Measurements from ENCODE around the gene CYP2U1.
"Not testable (repeated sequence)": the region's sequence is repeated elsewhere in the genome, so short reads cannot be mapped to it uniquely, and the experiment has no call there.

Gene CYP2U1

GRCh38 chr4:107966903-107967302 lies 35.6 kb downstream of the CYP2U1 start:
- Histone ChIP-seq H3K36me3 (ENCODE audit: insufficient read depth, low read length) (no peaks in the 10 kb centered on the region), H3K9me3 (ENCODE audit: low read depth, low read length) (no peaks in the 10 kb centered on the region), H3K27ac (no peak overlapping the region), H3K9ac (ENCODE audit: insufficient read length) (no peak overlapping the region), H3K4me3 (no peak overlapping the region)
- no peak for TF ChIP-seq FOXP2 (optimal IDR thresholded peaks at IDR 0.05; ENCODE audit: control extremely low read depth, extremely low read length, insufficient read depth)
- TF ChIP-seq POLR2AphosphoS5 (IDR thresholded peaks at IDR 0.05; ENCODE audit: borderline replicate concordance, low read depth, low read length), result no peak
- TF ChIP-seq EZH2 (IDR thresholded peaks at IDR 0.05), result no peak
- DNase-seq (ENCODE audit: low read depth, low spot score), result no peak

- H3K27ac ChIP-seq; H3K4me3 ChIP-seq; H3K36me3 ChIP-seq (ENCODE audit: insufficient read depth, low read length); DNase-seq (ENCODE audit: low read depth, low spot score); H3K9ac ChIP-seq (ENCODE audit: insufficient read length); H3K9me3 ChIP-seq (ENCODE audit: low read depth, low read length): not testable (repeated sequence)
Observed at GRCh38 chr4:107967519-107967918, 36.2 kb downstream of the CYP2U1 start.

GRCh38 chr4:107967921-107968320 lies 36.6 kb downstream of the CYP2U1 start:
- not testable (repeated sequence) for H3K9ac ChIP-seq (ENCODE audit: insufficient read length); H3K9me3 ChIP-seq (ENCODE audit: low read depth, low read length); H3K4me3 ChIP-seq; DNase-seq (ENCODE audit: low read depth, low spot score); H3K27ac ChIP-seq; H3K36me3 ChIP-seq (ENCODE audit: insufficient read depth, low read length)

DNA sequence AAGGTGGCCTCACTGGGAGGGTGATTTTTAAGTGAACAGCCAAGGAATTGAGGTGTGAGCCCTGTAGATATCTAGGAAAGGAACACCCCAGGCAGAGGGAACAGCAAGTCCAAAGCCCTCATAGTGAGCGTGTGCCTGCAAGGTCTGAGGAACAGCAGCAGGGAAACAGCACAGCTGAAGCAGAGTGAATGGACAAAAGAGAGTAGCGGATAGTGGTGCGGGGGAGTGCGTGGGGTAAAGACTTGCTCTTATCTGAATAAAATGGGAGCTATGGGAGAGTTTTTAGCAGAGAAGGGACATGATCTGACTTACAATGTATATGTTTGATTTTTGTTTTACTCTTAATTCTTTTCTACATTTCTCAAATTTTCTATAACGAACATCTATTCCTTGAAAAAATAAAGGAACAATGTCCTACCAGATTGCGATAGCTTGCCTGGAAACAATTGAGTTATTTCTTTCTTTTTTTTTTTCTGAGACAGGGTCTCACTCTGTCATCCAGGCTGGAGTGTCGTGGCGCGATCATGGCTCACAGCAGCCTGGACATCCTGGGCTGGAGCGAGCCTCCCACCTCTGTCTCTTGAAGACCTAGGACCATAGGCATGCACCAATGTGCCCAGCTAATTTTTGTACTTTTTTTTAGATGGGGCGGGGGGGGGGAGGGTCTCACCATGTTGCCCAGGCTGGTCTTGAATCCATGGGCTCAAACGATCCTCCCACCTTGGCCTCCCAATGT lies 38.9 kb downstream of the CYP2U1 start:
- H3K27ac ChIP-seq, result no peak overlapping the region
- TF ChIP-seq FOXP2 (optimal IDR thresholded peaks at IDR 0.05; ENCODE audit: control extremely low read depth, extremely low read length, insufficient read depth), result no peak
- TF ChIP-seq EZH2 (IDR thresholded peaks at IDR 0.05), result no peak
- TF ChIP-seq POLR2AphosphoS5 (IDR thresholded peaks at IDR 0.05; ENCODE audit: borderline replicate concordance, low read depth, low read length), result no peak
- no peak overlapping the region for H3K4me3 ChIP-seq
- DNase-seq (ENCODE audit: low read depth, low spot score), result no peak
- H3K36me3 ChIP-seq (ENCODE audit: insufficient read depth, low read length), result no peaks in the 10 kb centered on the region
- no peak overlapping the region for H3K9ac ChIP-seq (ENCODE audit: insufficient read length)
- H3K9me3 ChIP-seq (ENCODE audit: low read depth, low read length), result no peaks in the 10 kb centered on the region

DNA sequence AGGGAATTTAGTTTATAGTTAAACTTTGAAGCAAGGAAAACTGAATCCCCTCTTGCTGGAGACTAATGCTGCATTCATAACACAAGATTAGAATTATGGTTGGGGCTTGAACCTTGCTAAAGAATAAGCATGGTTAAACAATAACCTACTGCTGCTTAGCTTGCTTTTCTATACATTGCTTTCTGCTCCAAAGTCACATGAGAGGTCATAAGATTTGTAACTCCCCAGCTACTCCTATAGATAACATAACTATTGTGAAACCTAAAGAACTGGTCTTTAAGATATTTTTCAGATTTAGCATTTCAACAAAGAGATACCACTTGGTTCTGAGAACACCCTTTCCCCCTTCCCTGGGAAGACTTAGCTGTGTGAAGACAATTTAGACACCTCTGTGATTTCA lies 41.3 kb downstream of the CYP2U1 start:
- H3K9me3 ChIP-seq (ENCODE audit: low read depth, low read length), result no peaks in the 10 kb centered on the region
- DNase-seq (ENCODE audit: low read depth, low spot score), result no peak
- no peak overlapping the region for H3K27ac ChIP-seq
- no peak overlapping the region for H3K9ac ChIP-seq (ENCODE audit: insufficient read length)
- no peak overlapping the region for H3K4me3 ChIP-seq
- no peaks in the 10 kb centered on the region for H3K36me3 ChIP-seq (ENCODE audit: insufficient read depth, low read length)
- no peak for TF ChIP-seq POLR2AphosphoS5 (IDR thresholded peaks at IDR 0.05; ENCODE audit: borderline replicate concordance, low read depth, low read length)
- no peak for TF ChIP-seq FOXP2 (optimal IDR thresholded peaks at IDR 0.05; ENCODE audit: control extremely low read depth, extremely low read length, insufficient read depth)
- TF ChIP-seq EZH2 (IDR thresholded peaks at IDR 0.05), result no peak

GRCh38 chr4:107974523-107974922 lies 43.2 kb downstream of the CYP2U1 start:
- Histone ChIP-seq H3K9ac (ENCODE audit: insufficient read length) (no peak overlapping the region), H3K9me3 (ENCODE audit: low read depth, low read length) (no peaks in the 10 kb centered on the region), H3K27ac (no peak overlapping the region), H3K4me3 (no peak overlapping the region), H3K36me3 (ENCODE audit: insufficient read depth, low read length) (no peaks in the 10 kb centered on the region)
- TF ChIP-seq POLR2AphosphoS5 (IDR thresholded peaks at IDR 0.05; ENCODE audit: borderline replicate concordance, low read depth, low read length) (no peak), EZH2 (IDR thresholded peaks at IDR 0.05) (no peak), FOXP2 (optimal IDR thresholded peaks at IDR 0.05; ENCODE audit: control extremely low read depth, extremely low read length, insufficient read depth) (no peak)
- no peak for DNase-seq (ENCODE audit: low read depth, low spot score)

DNA sequence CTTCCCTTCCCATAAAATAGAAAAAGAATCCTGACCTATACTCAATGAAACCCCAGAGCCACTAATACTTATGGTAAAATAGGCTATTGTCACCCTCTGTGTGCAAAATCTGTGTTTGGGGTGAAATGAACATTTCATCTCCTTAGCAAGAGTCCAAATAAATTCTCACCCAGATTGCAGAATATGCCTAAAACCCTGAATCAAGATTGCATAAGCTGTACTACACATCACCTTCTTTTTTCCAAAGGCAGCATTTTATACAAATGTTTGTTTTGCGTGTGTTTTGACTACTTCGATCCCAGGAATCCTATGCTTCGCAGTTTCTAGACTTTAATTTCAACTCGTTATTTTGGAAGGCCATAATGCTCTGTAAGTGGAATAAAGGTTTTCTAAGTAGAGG lies 46.1 kb downstream of the CYP2U1 start:
- no peak overlapping the region for H3K4me3 ChIP-seq
- DNase-seq (ENCODE audit: low read depth, low spot score), result no peak
- H3K27ac ChIP-seq, result no peak overlapping the region
- no peak overlapping the region for H3K9ac ChIP-seq (ENCODE audit: insufficient read length)
- no peaks in the 10 kb centered on the region for H3K9me3 ChIP-seq (ENCODE audit: low read depth, low read length)
- no peak for TF ChIP-seq FOXP2 (optimal IDR thresholded peaks at IDR 0.05; ENCODE audit: control extremely low read depth, extremely low read length, insufficient read depth)
- no peak for TF ChIP-seq EZH2 (IDR thresholded peaks at IDR 0.05)
- TF ChIP-seq POLR2AphosphoS5 (IDR thresholded peaks at IDR 0.05; ENCODE audit: borderline replicate concordance, low read depth, low read length), result no peak
- H3K36me3 ChIP-seq (ENCODE audit: insufficient read depth, low read length), result no peaks in the 10 kb centered on the region

DNA sequence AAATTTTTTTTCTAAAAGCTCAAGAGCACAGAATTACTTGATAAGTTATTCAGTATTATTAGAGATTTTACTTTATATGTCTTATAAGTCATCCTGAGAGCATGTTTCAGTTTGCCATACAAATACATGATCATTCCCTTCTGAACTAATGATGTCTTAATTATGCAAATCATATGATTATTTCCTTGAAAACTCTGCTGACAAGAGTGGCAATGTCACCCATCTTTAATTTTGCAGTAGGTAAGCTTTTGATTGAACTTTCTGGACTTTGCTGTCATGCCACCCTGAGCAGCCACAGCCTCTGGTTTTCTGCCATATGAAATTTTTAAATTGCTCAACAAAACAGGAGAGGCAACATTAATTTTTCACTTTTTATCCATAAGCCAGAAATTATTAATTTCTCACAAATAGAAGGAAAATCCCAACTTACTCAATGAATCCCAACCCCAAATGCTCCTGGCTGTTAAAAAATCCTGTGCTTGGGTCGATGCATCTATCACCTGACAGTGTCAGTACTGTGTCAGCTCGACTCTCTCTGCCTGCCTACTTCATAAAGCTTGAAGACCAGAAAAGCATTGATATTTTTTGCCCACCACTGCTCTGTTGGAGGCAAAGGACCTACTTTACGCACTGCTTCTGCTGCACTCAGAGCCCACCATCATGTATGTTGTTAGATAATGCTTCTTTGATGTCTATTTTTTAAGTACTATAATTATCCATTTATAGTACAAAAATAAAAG lies 46.8 kb downstream of the CYP2U1 start:
- no peaks in the 10 kb centered on the region for H3K36me3 ChIP-seq (ENCODE audit: insufficient read depth, low read length)
- TF ChIP-seq EZH2 (IDR thresholded peaks at IDR 0.05), result no peak
- no peak for TF ChIP-seq POLR2AphosphoS5 (IDR thresholded peaks at IDR 0.05; ENCODE audit: borderline replicate concordance, low read depth, low read length)
- TF ChIP-seq FOXP2 (optimal IDR thresholded peaks at IDR 0.05; ENCODE audit: control extremely low read depth, extremely low read length, insufficient read depth), result no peak
- H3K27ac ChIP-seq, result no peak overlapping the region
- no peak overlapping the region for H3K9ac ChIP-seq (ENCODE audit: insufficient read length)
- H3K4me3 ChIP-seq, result no peak overlapping the region
- no peaks in the 10 kb centered on the region for H3K9me3 ChIP-seq (ENCODE audit: low read depth, low read length)
- no peak for DNase-seq (ENCODE audit: low read depth, low spot score)
